ENCODE data around the gene NMRK1. TPM values are rescaled to one million over a fixed set of nuclear protein-coding genes. Genes with fewer than 3 reads are reported as not detected.
A peak's percentile ranks its signal among the peaks of the same experiment; 100 is the strongest.

Gene NMRK1
- total RNA-seq, 1 experiment from 2014 or later = 9.7 TPM

DNA sequence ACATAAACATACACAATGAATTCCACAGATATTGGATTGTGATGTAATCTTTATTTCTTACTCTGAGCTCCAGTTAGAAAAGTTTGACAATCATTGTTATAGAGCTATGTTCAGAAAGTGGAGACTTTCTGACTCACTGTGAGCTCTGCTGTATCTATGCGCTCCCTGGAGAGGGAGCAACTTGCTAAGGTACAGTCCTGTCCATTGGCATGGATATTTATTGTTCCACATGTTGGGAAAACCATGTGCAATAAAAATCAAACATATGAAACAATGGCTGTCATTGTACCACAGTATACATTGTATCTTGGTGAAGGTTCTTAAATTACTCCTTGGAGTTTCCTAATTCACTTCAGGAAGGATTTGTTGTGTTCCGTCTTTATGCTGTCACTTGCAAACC lies 26.8 kb downstream of the NMRK1 start:
- Histone ChIP-seq H3F3A (ENCODE audit: low read length, unreplicated experiment) (no peaks in the 10 kb centered on the region), H3K4me2 (ENCODE audit: low read length) (no peak overlapping the region), H3K9ac (ENCODE audit: low read length) (no peak overlapping the region), H3K4me1 (ENCODE audit: insufficient read depth, low read length) (no peaks in the 10 kb centered on the region), H3K36me3 (ENCODE audit: low read depth, low read length) (no peaks in the 10 kb centered on the region), H3K79me2 (ENCODE audit: low read length) (no peaks in the 10 kb centered on the region), H3K27ac (ENCODE audit: low read length) (no peak overlapping the region), H4K20me1 (ENCODE audit: low read length) (no peaks in the 10 kb centered on the region), H3K27me3 (ENCODE audit: low read length) (no peaks in the 10 kb centered on the region), H3K9me2 (replicated peaks; ENCODE audit: low read length) (no peaks in the 10 kb centered on the region), H3K9me3 (ENCODE audit: low read length) (no peaks in the 10 kb centered on the region), H3K4me3 (ENCODE audit: low read length) (no peak overlapping the region), H2AFZ (ENCODE audit: low read length) (no peak overlapping the region)
- POLR2A ChIA-PET (ENCODE audit: unreplicated experiment) = no interaction called here
- TF ChIP-seq EZH2 (IDR thresholded peaks at IDR 0.05; ENCODE audit: low read length, unreplicated experiment) (no peak), EZH2phosphoT487 (IDR thresholded peaks at IDR 0.05; ENCODE audit: borderline replicate concordance, low read length) (no peak)
- TF ChIP-seq, protein P1, sequence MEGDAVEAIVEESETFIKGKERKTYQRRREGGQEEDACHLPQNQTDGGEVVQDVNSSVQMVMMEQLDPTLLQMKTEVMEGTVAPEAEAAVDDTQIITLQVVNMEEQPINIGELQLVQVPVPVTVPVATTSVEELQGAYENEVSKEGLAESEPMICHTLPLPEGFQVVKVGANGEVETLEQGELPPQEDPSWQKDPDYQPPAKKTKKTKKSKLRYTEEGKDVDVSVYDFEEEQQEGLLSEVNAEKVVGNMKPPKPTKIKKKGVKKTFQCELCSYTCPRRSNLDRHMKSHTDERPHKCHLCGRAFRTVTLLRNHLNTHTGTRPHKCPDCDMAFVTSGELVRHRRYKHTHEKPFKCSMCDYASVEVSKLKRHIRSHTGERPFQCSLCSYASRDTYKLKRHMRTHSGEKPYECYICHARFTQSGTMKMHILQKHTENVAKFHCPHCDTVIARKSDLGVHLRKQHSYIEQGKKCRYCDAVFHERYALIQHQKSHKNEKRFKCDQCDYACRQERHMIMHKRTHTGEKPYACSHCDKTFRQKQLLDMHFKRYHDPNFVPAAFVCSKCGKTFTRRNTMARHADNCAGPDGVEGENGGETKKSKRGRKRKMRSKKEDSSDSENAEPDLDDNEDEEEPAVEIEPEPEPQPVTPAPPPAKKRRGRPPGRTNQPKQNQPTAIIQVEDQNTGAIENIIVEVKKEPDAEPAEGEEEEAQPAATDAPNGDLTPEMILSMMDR (conservative IDR thresholded peaks at IDR 0.05; ENCODE audit: low read depth, low read length) = no peak
- DNase-seq (peak; percentile 1), ATAC-seq (no peak)
- BruUV-seq (replicated peaks) = no TSS peak
- CTCF ChIA-PET = no interaction called here
- intact Hi-C loops (cut with micrococcal nuclease) = no loop called here

DNA sequence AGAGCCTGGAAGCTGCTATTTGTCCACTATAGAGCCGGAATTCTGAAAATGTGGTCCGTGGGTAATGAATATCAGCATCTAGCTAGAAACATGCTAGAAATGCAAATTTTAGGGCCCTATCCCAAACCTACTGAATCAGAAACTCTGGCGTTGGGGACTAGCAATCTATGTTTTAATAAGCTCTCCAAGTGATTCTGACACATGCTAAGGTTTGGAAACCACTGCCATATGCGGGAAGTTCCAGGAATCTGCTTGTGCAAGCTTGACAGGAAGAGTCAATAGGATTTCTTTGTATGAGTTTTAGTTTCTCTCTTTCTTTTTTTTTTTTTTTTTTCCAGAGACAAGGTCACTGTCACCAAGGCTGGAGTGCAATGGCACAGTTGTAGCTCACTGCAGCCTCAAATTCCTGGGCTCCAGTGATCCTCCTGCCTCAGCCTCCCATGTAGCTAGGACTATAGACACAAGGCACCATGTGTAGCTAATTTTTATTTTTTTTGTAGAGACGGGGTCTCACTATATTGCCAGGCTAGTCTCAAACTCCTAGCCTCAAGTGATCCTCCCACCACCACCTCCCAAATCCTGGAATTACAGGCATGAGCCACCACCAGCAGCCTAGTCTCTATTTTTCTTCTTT lies 33.5 kb downstream of the NMRK1 start:
- POLR2A ChIA-PET (ENCODE audit: unreplicated experiment) = interaction anchor here (0.6 kb wide), 1 partner anchor 27 kb away, joined by 6 read pairs; no protein-coding TSS in a partner anchor
- Histone ChIP-seq H3K9ac (ENCODE audit: low read length) (no peak overlapping the region), H3K4me1 (ENCODE audit: insufficient read depth, low read length) (no peaks in the 10 kb centered on the region), H3K27ac (ENCODE audit: low read length) (no peak overlapping the region), H3K27me3 (ENCODE audit: low read length) (no peaks in the 10 kb centered on the region), H3K4me3 (ENCODE audit: low read length) (no peak overlapping the region), H2AFZ (ENCODE audit: low read length) (no peak overlapping the region), H3K79me2 (ENCODE audit: low read length) (no peaks in the 10 kb centered on the region), H4K20me1 (ENCODE audit: low read length) (no peaks in the 10 kb centered on the region), H3K9me3 (ENCODE audit: low read length) (no peaks in the 10 kb centered on the region), H3F3A (ENCODE audit: low read length, unreplicated experiment) (no peaks in the 10 kb centered on the region), H3K36me3 (ENCODE audit: low read depth, low read length) (no peaks in the 10 kb centered on the region), H3K9me2 (replicated peaks; ENCODE audit: low read length) (no peaks in the 10 kb centered on the region), H3K4me2 (ENCODE audit: low read length) (no peak overlapping the region)
- TF ChIP-seq EZH2 (IDR thresholded peaks at IDR 0.05; ENCODE audit: low read length, unreplicated experiment) (no peak), EZH2phosphoT487 (IDR thresholded peaks at IDR 0.05; ENCODE audit: borderline replicate concordance, low read length) (no peak)
- TF ChIP-seq, protein P1 (conservative IDR thresholded peaks at IDR 0.05; ENCODE audit: low read depth, low read length) = no peak
- intact Hi-C loops (cut with micrococcal nuclease) = no loop called here
- DNase-seq (no peak), ATAC-seq (no peak)
- CTCF ChIA-PET = no interaction called here
- no TSS peak for BruUV-seq (replicated peaks)

DNA sequence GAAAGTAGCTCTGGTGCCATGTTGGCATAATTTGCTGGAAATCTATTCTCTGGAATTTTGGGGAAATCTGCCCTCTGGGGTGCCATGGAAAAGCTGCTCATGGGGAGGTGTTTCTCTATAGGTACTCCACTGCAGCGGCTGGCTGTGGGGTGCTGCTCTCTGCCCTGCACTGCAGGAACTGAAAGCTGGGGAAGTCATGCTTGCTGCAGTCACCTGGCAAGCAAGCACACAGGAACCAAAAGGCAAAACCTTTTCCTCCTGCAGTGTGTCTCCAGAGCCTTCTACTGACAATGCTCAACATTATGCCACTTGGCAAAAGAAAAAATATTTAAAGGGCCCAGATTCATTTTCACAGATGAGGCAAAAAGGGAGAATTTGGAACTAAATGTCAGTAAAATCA lies 34.1 kb downstream of the NMRK1 start:
- no peaks in the 10 kb centered on the region for H3F3A ChIP-seq (ENCODE audit: low read length, unreplicated experiment)
- H3K9me3 ChIP-seq (ENCODE audit: low read length) = no peaks in the 10 kb centered on the region
- no peaks in the 10 kb centered on the region for H3K9me2 ChIP-seq (replicated peaks; ENCODE audit: low read length)
- H3K27me3 ChIP-seq (ENCODE audit: low read length) = no peaks in the 10 kb centered on the region
- H3K4me3 ChIP-seq (ENCODE audit: low read length) = no peak overlapping the region
- H2AFZ ChIP-seq (ENCODE audit: low read length) = no peak overlapping the region
- no peak overlapping the region for H3K9ac ChIP-seq (ENCODE audit: low read length)
- ChIA-PET POLR2A (ENCODE audit: unreplicated experiment) (interaction anchor here (0.6 kb wide), 1 partner anchor 26 kb away, joined by 6 read pairs; no protein-coding TSS in a partner anchor), CTCF (interaction anchor here (0.6 kb wide), 1 partner anchor 27 kb away, joined by 3 read pairs; no protein-coding TSS in a partner anchor)
- intact Hi-C loops (cut with micrococcal nuclease) = no loop called here
- H3K4me2 ChIP-seq (ENCODE audit: low read length) = no peak overlapping the region
- no TSS peak for BruUV-seq (replicated peaks)
- ATAC-seq = no peak
- DNase-seq = no peak
- H3K79me2 ChIP-seq (ENCODE audit: low read length) = no peaks in the 10 kb centered on the region
- no peaks in the 10 kb centered on the region for H3K4me1 ChIP-seq (ENCODE audit: insufficient read depth, low read length)
- H3K36me3 ChIP-seq (ENCODE audit: low read depth, low read length) = no peaks in the 10 kb centered on the region
- TF ChIP-seq EZH2phosphoT487 (IDR thresholded peaks at IDR 0.05; ENCODE audit: borderline replicate concordance, low read length) (no peak), EZH2 (IDR thresholded peaks at IDR 0.05; ENCODE audit: low read length, unreplicated experiment) (no peak)
- TF ChIP-seq, protein P1 (conservative IDR thresholded peaks at IDR 0.05; ENCODE audit: low read depth, low read length) = no peak
- no peaks in the 10 kb centered on the region for H4K20me1 ChIP-seq (ENCODE audit: low read length)
- no peak overlapping the region for H3K27ac ChIP-seq (ENCODE audit: low read length)
